Naive thymus-derived CD8-positive, alpha-beta T cell (primary cell): ENCODE data around the gene DPPA3. TPM values are rescaled to one million over a fixed set of nuclear protein-coding genes. Genes with fewer than 3 reads are reported as not detected.
"Not testable (repeated sequence)": the region's sequence is repeated elsewhere in the genome, so short reads cannot be mapped to it uniquely, and the experiment has no call there.

ENCODE experiments used
- ATAC-seq, 2 donors: fragments of 150-1000 bp; cut with Tn5 transposase in 1 of 2; sonication (Bioruptor Pico), chemical (Tn5 transposase) in 1 of 2; 1 replicate in 1 of 2; 2 replicates in 1 of 2; pipeline ENCODE4 v1.10.0; 2021; ENCODE audit warnings: mild to moderate bottlenecking in 2 of 2, moderate library complexity in 2 of 2
- POLR2A ChIA-PET: fragments of 350-600 bp; sonication (Branson Sonifier 250); formaldehyde crosslinking; loops from one replicate; lab custom pipeline; 2021; ENCODE audit warnings: antibody characterized with exemption; lab: Charles Lee
- DNase-seq, 10 donors: peaks; one replicate each; pipeline versions ENCODE4 v3.0.0 to v3.0.0-alpha.2; 2020 to 2022
- H3K27ac Mint-ChIP-seq, 10 donors: one replicate each; pipeline ENCODE4 v1.8.0; 2020 to 2022; ENCODE audit warnings: mild to moderate bottlenecking in 10 of 10, mixed read lengths in 10 of 10, moderate library complexity in 4 of 10, inconsistent platforms in 1 of 10
- H3K27me3 Mint-ChIP-seq, 5 donors: one replicate each; pipeline ENCODE4 v1.8.0; 2021 to 2022; ENCODE audit warnings: mixed read lengths in 5 of 5
- H3K36me3 Mint-ChIP-seq, 3 donors: one replicate each; pipeline ENCODE4 v1.8.0; 2020 to 2022; ENCODE audit warnings: mixed read lengths in 3 of 3, mild to moderate bottlenecking in 2 of 3, inconsistent platforms in 1 of 3
- H3K4me1 Mint-ChIP-seq, 4 donors: one replicate each; pipeline ENCODE4 v1.8.0; 2021 to 2022; ENCODE audit warnings: mixed read lengths in 4 of 4
- H3K4me3 Mint-ChIP-seq, 10 donors: one replicate each; pipeline ENCODE4 v1.8.0; 2020 to 2022; ENCODE audit warnings: mild to moderate bottlenecking in 10 of 10, mixed read lengths in 10 of 10, moderate library complexity in 6 of 10, inconsistent platforms in 1 of 10
- H3K9me3 Mint-ChIP-seq, 9 donors: one replicate each; pipeline ENCODE4 v1.8.0; 2020 to 2022; ENCODE audit warnings: mixed read lengths in 9 of 9, mild to moderate bottlenecking in 3 of 9, inconsistent platforms in 1 of 9, moderate library complexity in 1 of 9
- polyA plus RNA-seq, 3 donors: library from polyadenylated mRNA; unstranded; fragments of 300-500 nt; fragmentation: Illumina TruSeq; gene quantifications; one replicate each; pipeline ENCODE4 v1.2.3, GENCODE V29; 2021
- total RNA-seq, 8 experiments: library from RNA in 2 of 8; stranded (reverse) in 2 of 8; gene quantifications; one replicate each; pipeline ENCODE4 v1.2.3 and lab custom pipeline; 2021 to 2026

Gene DPPA3
- total and polyA plus RNA-seq, 5 experiments from 2014 or later, result not detected

DNA sequence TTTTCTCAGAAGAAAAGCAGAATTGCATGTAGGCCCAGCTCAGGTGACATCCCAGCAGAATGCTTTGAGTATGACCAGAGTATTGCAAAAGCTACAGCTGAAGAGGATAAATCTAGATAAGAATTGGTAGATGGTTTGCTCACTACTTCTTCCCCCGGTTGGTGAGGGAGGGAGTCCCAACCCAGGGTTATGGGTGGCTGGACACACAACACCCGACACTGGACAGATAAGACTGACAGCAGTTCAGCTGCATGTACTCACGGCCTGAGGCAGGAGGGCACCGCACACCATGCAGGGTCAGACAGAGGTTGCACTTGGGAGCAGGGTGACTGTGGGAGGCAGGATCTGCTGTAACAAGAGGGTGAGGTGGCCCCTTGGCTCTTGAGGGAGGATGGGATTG, 37.6 kb downstream of the DPPA3 start:
- Mint-ChIP-seq H3K4me3 (no peak overlapping the region), H3K27ac (no peak overlapping the region), H3K4me1 (peaks cover 0 to 21% (median 0%) of the 10 kb centered on the region in 4 donors), H3K27me3 (peaks cover 0 to 2% (median 0%) of the 10 kb centered on the region in 5 donors), H3K9me3 (peaks cover 0 to 7% (median 3%) of the 10 kb centered on the region in 9 donors), H3K36me3 (peaks cover 0 to 4% (median 2%) of the 10 kb centered on the region in 3 donors)
- ATAC-seq (no peak), DNase-seq (no peak)
- POLR2A ChIA-PET, result no interaction called here

DNA sequence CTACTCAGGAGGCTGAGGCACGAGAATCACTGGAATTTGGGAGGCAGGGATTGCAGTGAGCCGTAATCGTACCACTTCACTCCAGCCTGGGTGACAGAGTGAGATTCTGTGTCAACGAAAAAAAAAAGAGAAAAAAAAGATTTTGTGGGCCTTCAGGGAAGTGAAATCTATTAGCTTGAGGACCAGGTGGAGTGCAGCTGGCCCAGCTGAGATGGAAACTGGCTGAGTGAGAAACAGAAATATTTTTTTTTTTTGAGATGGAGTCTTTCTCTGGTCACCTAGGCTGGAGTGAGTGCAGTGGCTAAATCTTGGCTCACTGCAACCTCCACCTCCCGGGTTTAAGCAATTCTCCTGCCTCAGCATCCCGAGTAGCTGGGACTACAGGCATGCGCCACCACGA, 38.2 kb downstream of the DPPA3 start:
- Mint-ChIP-seq H3K27ac (no peak overlapping the region), H3K36me3 (peaks cover 0 to 4% (median 2%) of the 10 kb centered on the region in 3 donors), H3K27me3 (peaks cover 0 to 2% (median 0%) of the 10 kb centered on the region in 5 donors), H3K9me3 (peaks cover 0 to 7% (median 2%) of the 10 kb centered on the region in 9 donors), H3K4me1 (peaks cover 0 to 26% (median 0%) of the 10 kb centered on the region in 4 donors), H3K4me3 (no peak overlapping the region)
- DNase-seq (no peak), ATAC-seq (no peak)
- POLR2A ChIA-PET, result no interaction called here

DNA sequence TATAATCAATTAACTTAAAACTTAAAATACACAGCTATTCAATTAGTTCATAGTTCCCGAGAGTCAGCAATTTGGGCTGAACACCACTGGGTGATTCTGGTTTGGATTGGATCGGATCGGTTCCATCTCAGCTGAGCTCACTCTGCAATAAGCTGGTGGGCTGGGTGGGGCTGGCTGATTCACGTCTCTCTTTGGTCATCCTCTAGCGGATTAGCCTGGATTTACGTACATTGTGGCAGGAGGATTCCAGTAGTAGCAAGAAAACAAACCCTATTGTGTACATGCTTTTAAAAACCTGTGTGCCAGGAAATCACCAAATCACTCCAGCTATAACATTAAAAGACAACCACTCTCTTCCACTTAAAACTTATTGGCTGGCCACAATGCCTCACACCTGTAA, 39.1 kb downstream of the DPPA3 start:
- ATAC-seq (no peak), DNase-seq (no peak)
- no peaks in the 10 kb centered on the region for H3K27me3 Mint-ChIP-seq
- peaks cover 0 to 7% (median 2%) of the 10 kb centered on the region in 9 donors for H3K9me3 Mint-ChIP-seq
- H3K4me1 Mint-ChIP-seq, result peaks cover 0 to 26% (median 0%) of the 10 kb centered on the region in 4 donors
- H3K4me3 Mint-ChIP-seq, result no peak overlapping the region
- peak overlapping the region in 2 of 10 donors; percentile 46 to 48 for H3K27ac Mint-ChIP-seq
- peaks cover 0 to 2% (median 0%) of the 10 kb centered on the region in 3 donors for H3K36me3 Mint-ChIP-seq
- POLR2A ChIA-PET, result no interaction called here

DNA sequence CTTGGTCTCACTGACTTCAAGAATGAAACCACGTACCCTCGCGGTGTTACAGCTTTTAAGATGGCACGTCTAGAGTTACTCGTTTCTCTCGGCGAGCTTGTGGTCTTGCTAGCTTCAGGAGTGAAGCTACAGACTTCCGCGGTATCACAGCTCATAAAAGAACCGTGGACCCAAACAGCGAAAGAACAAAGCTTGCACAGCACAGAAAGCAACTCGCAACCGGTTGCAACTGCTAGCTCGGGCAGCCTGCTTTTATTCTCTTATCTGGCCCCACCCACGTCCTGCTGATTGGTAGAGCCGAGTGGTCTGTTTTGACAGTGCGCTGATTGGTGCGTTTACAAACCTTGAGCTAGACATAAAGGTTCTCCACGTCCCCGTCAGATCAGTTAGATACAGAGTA, 40.2 kb downstream of the DPPA3 start:
- Mint-ChIP-seq H3K9me3 (peaks cover 0 to 4% (median 2%) of the 10 kb centered on the region in 9 donors), H3K27me3 (no peaks in the 10 kb centered on the region), H3K4me1 (peaks cover 0 to 32% (median 3%) of the 10 kb centered on the region in 4 donors), H3K27ac (peak overlapping the region in 2 of 10 donors; percentile 35 to 82), H3K36me3 (peaks cover 0 to 2% (median 0%) of the 10 kb centered on the region in 3 donors), H3K4me3 (peak overlapping the region in 1 of 10 donors; percentile 79)
- ATAC-seq (no peak), DNase-seq (no peak)
- POLR2A ChIA-PET, result no interaction called here

DNA sequence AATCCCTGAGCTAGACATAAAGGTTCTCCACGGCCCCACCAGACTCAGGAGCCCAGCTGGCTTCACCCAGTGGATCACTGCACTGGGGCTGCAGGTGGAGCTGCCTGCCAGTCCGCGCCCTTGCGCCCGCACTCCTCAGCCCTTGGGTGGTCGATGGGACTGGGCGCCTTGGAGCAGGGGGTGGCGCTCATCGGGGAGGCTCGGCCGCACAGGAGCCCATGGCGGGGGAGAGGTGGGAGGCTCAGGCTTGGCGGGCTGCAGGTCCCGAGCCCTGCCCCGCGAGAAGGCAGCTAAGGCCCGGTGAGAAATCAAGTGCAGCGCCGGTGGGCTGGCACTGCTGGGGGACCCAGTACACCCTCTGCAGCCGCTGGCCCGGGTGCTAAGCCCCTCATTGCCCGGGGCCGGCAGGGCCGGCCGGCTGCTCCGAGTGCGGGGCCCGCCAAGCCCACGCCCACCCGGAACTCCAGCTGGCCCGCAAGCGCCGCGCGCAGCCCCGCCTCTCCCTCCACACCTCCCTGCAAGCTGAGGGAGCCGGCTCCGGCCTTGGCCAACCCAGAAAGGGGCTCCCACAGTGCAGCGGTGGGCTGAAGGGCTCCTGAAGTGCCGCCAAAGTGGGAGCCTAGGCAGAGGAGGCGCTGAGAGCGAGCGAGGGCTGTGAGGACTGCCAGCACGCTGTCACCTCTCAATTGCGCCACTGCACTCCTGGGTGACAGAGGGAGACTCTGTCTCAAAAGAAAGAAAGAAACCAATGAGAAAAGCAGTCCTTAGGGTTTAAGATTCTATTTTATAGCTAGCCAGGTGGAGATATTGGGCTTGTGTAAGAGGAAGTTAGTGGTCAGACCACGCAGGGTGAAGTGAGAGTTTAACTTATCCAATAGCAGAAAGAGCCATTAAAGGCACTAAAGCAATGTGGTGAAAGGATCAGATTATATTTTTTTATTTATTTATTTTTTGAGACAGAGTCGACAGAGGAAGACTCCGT, 41.0 kb downstream of the DPPA3 start:
- H3K27ac Mint-ChIP-seq, DNase-seq, ATAC-seq: not testable (repeated sequence)

DNA sequence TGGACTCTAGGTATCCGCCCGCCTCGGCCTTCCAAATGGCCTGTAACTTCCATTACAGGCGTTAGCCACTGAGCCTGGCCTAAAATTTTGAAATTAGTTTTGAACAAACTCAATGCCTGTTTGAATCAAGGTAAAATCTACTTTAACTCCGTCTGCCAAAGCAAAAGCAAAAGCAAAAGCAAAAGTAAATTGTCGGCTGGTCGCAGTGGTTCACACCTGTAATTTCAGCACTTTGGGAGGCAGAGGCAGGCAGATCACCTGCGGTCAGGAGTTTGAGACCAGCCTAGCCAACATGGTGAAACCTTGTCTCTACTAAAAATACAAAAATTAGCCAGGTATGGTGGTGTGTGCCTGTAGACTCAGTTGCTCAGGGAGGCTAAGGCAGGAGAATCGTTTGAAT, 44.4 kb downstream of the DPPA3 start:
- POLR2A ChIA-PET, H3K27me3 Mint-ChIP-seq, ATAC-seq, H3K36me3 Mint-ChIP-seq, H3K9me3 Mint-ChIP-seq: not testable (repeated sequence)
- Mint-ChIP-seq H3K27ac (peak overlapping the region in 3 of 10 donors; percentile 32 to 58 (median 34)), H3K4me1 (peaks cover 0 to 21% (median 3%) of the 10 kb centered on the region in 4 donors), H3K4me3 (peak overlapping the region in 3 of 10 donors; percentile 16 to 48 (median 43))
- peak in 1 of 10 donors; percentile 17 for DNase-seq

More for the DNA sequence above, 41.0 kb downstream of the DPPA3 start:
- H3K27me3 Mint-ChIP-seq, H3K36me3 Mint-ChIP-seq, POLR2A ChIA-PET, H3K9me3 Mint-ChIP-seq: not testable (repeated sequence)
- peaks cover 0 to 30% (median 3%) of the 10 kb centered on the region in 4 donors for H3K4me1 Mint-ChIP-seq
- peak overlapping the region in 1 of 10 donors; percentile 22 for H3K4me3 Mint-ChIP-seq

DNA sequence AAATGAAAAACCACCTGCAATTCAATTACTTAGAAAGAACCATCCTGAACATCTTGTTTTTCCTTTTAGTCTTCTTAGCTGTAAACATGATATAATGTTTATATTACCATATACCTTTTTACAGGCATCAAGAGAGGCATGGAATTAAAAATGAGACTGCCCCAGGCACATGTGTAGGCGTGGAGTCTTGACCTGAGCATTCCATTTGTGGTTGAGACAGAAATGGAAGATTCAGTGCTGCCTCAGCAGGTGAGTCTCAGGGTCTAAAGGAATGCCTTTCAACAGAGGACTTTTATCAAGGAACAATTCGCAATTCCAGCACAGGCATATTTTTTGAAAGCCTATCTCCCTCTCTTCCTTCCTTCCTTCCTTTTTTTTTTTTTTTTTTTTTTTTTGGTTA, 45.8 kb downstream of the DPPA3 start:
- Mint-ChIP-seq H3K27me3 (peaks cover 0 to 7% (median 0%) of the 10 kb centered on the region in 5 donors), H3K36me3 (no peaks in the 10 kb centered on the region), H3K9me3 (no peaks in the 10 kb centered on the region), H3K27ac (no peak overlapping the region), H3K4me1 (peaks cover 0 to 21% (median 3%) of the 10 kb centered on the region in 4 donors), H3K4me3 (no peak overlapping the region)
- DNase-seq (no peak), ATAC-seq (no peak)
- POLR2A ChIA-PET, result no interaction called here

DNA sequence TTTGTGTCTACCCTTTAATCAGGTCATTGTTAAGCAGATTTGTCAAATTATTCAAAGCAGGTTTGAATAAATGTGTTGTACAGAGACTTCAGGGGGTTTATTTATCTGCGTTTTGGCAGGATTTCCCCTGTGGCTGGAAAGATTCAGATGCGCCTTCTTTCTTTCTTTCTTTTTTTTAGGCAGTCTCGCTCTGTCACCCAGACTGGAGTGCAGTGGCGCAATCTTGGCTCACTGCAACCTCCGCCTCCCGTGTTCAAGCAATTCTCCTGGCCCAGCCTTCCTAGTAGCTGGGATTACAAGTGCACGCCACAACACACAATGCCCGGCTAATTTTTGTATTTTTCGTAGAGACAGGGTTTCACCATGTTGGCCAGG, 47.5 kb downstream of the DPPA3 start:
- Mint-ChIP-seq H3K4me1 (peaks cover 0 to 12% (median 3%) of the 10 kb centered on the region in 4 donors), H3K27me3 (peaks cover 0 to 7% (median 2%) of the 10 kb centered on the region in 5 donors), H3K9me3 (no peaks in the 10 kb centered on the region), H3K36me3 (no peaks in the 10 kb centered on the region), H3K4me3 (no peak overlapping the region), H3K27ac (no peak overlapping the region)
- POLR2A ChIA-PET, result no interaction called here
- ATAC-seq (no peak), DNase-seq (no peak)

Other genes starting within 250 kb of the DPPA3 start
- gene CD163, start 207.7 kb upstream of the DPPA3 start, total RNA-seq, result 1 to 10 TPM; 3.9 to 4.2 TPM
- under 1 TPM in 2 of 3 donors, not detected in 1; 0.06 to 0.32 TPM for gene CD163, start 207.7 kb upstream of the DPPA3 start, polyA plus RNA-seq
- gene APOBEC1, start 45.5 kb upstream of the DPPA3 start, total RNA-seq, result not detected
- gene APOBEC1, start 45.5 kb upstream of the DPPA3 start, polyA plus RNA-seq, result not detected
- not detected for gene GDF3, start 15.7 kb upstream of the DPPA3 start, total RNA-seq
- not detected for gene GDF3, start 15.7 kb upstream of the DPPA3 start, polyA plus RNA-seq
- not detected for gene CLEC4C, start 35.9 kb downstream of the DPPA3 start, total RNA-seq
- gene CLEC4C, start 35.9 kb downstream of the DPPA3 start, polyA plus RNA-seq, result not detected
- not detected for gene NANOGNB, start 53.8 kb downstream of the DPPA3 start, total RNA-seq
- gene NANOGNB, start 53.8 kb downstream of the DPPA3 start, polyA plus RNA-seq, result not detected
- gene NANOG, start 78.0 kb downstream of the DPPA3 start, total RNA-seq, result not detected
- gene NANOG, start 78.0 kb downstream of the DPPA3 start, polyA plus RNA-seq, result under 1 TPM in 1 of 3 donors, not detected in 2; 0.02 TPM
- not detected for gene SLC2A14, start 161.5 kb downstream of the DPPA3 start, total RNA-seq
- gene SLC2A14, start 161.5 kb downstream of the DPPA3 start, polyA plus RNA-seq, result under 1 TPM in 1 of 3 donors, not detected in 2; 0.67 TPM
- gene SLC2A3, start 224.8 kb downstream of the DPPA3 start, total RNA-seq, result 100 to 1,000 TPM; 108 to 115 TPM
- gene SLC2A3, start 224.8 kb downstream of the DPPA3 start, polyA plus RNA-seq, result 10 to 100 TPM; 47.6 to 88.0 (median 71.8) TPM